NCI-H2171 treated with DMSO at 0.1 percent for 48 hours (cell line): ENCODE measurements around the gene PHLDA2.
"Not testable (repeated sequence)": the region's sequence is repeated elsewhere in the genome, so short reads cannot be mapped to it uniquely, and the experiment has no call there.

Source experiments
- DNase-seq: peaks from one replicate; lab custom pipeline; 2025; lab: John Stamatoyannopoulos, UW

PHLDA2 gene

DNA sequence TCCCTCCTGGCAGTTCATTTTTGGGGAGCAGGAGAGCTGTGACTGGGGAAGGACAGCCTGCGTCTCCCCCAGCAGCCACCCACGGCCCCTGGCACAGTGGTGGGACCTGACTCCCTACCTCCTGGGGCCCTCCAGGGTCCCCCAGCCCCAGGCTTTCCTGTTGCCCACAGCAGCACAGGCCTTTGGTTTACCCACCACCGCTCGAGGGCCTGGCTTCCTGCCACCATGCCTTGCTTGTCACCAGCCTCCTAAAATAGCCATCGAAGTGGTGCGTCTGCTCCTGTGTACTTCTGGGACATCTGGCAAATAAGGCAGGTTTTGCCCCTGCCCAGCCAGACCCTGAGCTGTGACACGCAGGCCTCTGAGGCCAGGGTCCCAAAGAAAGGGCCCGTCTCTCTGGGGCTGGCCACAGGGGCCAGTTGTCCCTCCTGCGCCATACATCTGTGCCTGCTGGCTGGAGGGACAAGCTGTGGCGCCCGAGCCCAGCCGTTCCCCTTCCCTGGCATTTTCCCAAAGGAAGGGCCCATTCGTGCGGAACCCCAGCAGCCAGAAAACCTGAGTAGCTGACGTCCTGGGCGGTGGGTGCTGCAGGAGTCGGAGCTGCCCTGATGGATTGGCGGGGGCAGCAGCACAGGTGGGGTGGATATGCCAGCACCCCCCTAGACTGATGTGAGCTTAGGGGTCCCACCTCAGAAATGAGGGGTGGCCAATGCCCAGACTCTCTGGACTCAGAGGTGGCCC lies 14.6 kb downstream of the PHLDA2 start:
- DNase-seq, result no peak

DNA sequence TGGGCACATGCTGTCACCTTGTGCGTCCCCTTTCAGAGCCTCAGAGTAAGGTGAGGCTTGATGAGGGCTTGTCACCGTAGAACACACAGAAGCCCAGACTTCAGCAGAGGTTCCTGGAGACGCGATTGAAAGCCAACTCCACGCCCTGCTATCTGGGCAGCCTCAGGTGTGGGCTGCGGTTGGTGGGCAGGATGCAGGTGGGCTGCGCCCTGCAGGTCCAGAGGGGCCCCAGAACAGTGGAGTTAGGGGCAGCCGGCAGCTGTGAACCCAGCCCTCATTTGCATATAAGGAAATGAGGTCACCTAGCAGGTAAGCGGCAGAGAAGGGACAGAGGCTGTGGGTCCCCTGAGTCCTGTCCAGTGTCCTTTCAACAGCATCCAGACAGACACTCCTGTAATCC lies 15.4 kb downstream of the PHLDA2 start:
- DNase-seq, result no peak

- DNase-seq, result no peak
These were observed 16.2 kb downstream of the PHLDA2 start for GRCh38 chr11:2913019-2913431.

DNA sequence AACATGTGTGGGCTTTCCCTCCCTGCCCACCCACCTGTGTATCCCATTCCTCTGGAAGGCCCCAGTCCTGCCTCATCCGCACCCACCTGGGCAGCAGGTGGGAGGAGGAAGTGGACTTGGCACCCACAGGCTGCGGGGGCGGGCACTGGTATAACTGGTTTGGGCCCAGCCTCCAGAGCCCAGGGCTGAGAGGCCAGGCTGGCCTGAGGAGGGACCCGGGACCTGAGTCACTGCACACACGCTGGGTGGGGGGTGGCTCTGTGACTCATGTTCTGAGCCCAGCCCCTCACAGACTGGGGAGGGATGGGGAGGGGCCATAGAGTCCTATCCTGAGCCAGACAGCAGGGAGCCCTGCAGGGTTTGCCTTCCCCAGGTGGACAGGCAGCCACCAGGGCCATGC lies 16.7 kb downstream of the PHLDA2 start:
- no peak for DNase-seq

- no peak for DNase-seq
These were observed 17.3 kb downstream of the PHLDA2 start for GRCh38 chr11:2911785-2912391.

GRCh38 chr11:2911088-2911784 lies 18.0 kb downstream of the PHLDA2 start:
- no peak for DNase-seq

- no peak for DNase-seq
These were observed 18.7 kb downstream of the PHLDA2 start for GRCh38 chr11:2910401-2910955.

DNA sequence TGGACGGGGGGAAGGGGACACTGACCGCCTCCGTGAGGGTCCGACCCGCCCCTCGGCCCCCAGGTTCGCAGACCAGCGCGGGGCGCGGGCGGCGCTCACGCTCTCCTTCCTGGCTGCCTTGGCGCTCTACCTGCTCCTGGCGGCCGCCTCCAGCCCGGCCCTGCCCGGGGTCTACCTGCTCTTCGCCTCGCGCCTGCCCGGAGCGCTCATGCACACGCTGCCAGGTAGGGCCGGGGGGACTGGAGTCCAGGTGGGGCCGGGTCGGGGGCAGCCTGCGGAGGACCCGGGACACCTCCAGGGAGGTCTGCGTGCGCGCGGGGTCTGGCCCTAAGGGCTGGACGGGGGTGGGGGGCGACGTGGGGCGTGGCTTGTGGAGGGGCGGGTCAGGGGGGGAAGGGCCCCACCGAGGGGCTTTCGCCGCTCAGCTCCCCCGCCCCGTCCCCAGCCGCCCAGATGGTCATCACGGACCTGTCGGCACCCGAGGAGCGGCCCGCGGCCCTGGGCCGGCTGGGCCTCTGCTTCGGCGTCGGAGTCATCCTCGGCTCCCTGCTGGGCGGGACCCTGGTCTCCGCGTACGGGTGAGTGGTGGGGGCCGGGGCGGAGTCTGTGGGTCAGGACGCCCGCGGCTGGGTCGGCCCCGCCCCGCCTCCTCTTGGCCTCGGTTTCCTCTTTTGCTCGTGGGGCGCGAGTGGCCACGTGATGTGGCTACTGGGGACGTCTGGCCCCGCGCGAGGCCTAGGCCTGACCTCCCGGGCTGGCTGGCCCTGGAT lies 19.9 kb downstream of the PHLDA2 start:
- no peak for DNase-seq

GRCh38 chr11:2908130-2908529 lies 21.1 kb downstream of the PHLDA2 start:
- DNase-seq, result no peak

DNA sequence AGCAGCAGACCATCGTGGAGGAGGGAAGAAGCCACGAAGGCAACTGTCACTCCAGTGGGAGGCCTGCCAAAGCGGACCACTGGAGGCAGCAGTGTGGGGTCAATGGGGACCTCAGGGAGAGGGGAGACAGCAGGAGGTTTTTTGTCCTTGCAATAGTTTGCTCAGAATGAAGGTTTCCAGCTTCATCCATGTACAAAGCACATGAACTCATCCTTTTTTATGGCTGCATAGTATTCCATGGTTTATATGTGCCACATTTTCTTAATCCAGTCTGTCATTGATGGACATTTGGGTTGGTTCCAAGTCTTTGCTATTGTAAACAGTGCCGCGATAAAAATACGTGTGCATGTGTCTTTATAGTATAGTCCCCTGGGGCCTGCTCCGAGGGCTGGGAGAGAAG lies 23.9 kb downstream of the PHLDA2 start:
- not testable (repeated sequence) for DNase-seq

DNA sequence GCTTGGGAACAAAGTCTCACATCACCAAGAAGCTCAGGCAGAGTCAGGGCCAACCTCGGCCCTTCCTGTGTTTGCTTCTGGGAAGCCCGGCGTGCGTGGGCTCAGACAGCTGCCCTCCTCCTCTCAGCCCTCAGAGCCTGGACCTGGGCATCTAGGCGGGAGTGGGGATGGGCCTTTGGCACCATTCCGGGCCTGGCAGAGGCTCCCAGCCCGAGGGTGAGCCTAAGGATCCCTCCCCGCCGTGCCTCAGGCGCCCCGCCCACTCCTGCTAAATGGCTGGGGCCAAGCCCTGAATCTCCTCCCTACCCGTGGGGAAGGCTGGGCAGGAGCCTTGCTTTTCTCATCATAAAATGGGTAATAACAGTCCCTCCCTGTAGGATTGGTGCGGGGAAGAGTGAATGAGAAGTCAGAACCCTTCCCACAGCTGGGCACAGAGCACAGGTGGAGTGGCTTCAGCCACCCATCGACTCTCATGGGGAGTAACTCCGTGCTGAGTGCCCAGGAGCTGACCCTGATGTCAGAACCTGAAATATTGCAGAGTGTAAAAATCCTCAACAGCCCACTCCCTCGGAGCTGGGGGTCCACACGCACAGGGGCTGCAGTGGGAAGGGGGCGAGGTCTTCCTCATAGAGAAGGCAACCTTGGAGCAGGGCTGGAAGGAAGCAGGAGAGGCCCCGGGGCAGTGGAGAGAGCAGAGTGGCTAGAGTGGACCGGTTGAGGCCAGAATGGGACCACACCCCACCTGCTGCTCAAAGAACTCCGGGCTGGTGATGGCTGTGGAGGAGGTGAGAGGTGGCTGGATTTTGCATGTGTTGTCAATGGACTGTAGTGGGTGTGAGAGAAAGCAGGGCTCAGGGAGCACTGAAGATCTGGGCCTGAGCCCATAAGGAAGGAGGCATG lies 24.8 kb downstream of the PHLDA2 start:
- no peak for DNase-seq

- no peak for DNase-seq
These were observed 25.6 kb downstream of the PHLDA2 start for GRCh38 chr11:2903672-2904011.

DNA sequence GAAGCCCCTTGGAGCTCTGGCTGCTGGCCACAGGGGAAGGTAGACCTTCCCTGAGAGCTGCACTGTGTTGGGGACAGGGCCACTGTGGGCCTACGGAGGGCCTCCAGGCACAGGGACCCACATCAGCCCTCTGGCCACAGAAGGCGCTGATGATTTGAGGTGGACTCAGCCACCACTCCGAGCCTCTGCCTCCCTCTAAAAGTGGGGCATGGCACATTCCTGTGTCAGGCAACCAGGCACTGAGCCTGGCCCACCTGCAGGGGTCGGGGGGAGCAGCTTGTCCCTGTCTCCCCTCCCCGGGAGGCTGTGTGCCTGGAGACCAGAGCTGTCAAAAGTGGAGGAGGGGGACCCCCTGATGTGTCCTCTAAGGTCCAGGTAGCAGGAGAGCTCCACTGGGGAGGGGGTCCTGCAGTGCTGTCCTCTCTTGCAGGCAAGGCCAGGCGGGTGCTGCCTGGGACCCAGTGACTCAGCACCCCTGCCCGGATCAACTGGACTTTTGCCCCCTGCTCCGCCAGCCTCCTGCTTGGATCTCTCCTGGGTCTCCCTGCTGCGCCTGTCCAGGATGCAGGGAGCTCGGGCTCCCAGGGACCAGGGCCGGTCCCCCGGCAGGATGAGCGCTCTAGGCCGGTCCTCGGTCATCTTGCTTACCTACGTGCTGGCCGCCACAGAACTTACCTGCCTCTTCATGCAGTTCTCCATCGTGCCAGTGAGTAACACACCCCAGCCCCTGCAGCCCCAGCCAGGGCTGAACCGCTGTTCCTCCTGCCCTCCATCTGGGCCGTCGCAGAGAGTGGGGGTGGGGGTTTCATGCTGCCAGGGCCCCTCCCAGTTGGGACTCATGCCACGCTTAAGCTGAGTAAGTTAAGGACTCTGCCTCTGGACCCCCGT lies 26.2 kb downstream of the PHLDA2 start:
- no peak for DNase-seq

- peak; percentile 73 for DNase-seq
These were observed 27.1 kb downstream of the PHLDA2 start for GRCh38 chr11:2901854-2902783.

DNA sequence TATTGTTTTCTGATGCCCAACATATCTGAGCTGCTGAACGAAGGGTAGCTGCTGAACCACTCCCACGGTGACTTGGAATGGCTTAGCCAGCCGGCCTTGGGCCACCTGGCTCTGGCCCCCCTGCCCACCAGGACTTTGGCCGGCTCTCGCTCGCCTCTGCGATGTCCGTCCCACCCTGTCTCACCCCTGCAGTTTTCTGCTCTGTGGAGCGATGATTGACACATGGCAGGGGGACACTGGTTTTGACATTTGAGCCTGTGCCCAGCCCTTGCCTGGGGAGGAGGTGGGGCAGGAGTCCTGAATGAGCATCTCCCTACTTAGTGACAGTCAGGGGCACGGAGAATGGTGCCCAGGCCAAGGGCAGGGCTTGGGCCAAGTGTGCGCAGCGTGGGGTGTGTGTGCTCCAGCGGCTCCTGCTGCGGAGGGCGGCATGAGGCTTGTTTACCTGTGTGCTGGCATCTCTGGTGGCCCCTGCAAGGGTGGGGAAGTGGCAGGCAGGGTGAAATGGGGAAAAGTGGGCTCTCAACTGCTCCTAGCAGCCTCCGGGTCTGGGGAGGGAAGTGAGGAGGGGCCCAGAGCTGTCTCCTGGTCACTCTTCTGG lies 27.9 kb downstream of the PHLDA2 start:
- DNase-seq, result no peak

- no peak for DNase-seq
These were observed 30.0 kb downstream of the PHLDA2 start for GRCh38 chr11:2899080-2899783.

DNA sequence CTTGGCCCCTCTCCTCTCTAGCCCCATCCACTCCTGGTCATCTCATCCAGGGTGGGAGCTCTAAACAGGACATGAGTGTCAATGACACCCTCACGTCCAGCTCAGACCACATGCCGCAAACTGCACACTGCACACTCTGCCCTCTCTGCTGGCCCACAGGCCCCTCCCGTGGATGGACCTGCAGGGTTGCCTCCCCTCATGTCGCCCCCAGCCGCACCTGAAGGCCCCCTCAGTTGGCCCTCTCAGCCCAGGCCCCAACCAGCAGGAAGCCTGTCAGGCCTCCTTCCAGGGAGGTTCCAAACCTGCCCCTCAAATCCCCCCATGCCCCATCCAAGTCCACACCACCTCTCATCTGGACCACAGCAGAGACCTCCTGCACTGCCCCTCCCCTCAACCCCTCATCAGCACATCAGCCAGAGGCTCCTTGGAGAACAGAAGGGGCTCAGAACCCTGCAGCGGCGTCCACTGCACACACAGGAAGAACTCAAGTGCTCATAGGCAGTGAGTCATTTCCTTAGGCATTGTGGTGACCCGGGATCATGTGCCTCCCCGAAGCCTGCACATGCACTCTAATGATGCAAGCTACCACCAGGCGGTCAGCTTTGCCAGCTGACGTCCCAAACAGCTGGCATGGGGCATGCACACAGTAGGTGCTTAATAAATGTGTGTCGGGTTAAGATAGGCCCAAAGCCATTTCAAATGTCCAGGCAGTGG lies 30.7 kb downstream of the PHLDA2 start:
- no peak for DNase-seq
